Natural killer cell (primary cell): ENCODE measurements around the gene FAM120A. TPM values are rescaled to one million over a fixed set of nuclear protein-coding genes. Genes with fewer than 3 reads are reported as not detected.

ENCODE experiments used
- ATAC-seq, 3 donors: fragments of 150-1000 bp in 2 of 3; fragments of 200-7000 bp in 1 of 3; cut with Tn5 transposase; 1 replicate in 1 of 3; 2 replicates in 2 of 3; pipeline ENCODE4 v1.10.0; 2021; ENCODE audit warnings: mild to moderate bottlenecking in 2 of 3, moderate library complexity in 2 of 3
- DNase-seq, 2 donors: peaks; one replicate each; pipeline versions ENCODE4 v3.0.0 to v3.0.0-alpha.2; 2013 to 2021; ENCODE audit warnings: mixed read lengths in 1 of 2
- H3K27ac ChIP-seq: one replicate; pipeline ENCODE4 v1.5.1; 2013; ENCODE audit warnings: mild to moderate bottlenecking, low read length
- H3K27me3 ChIP-seq: one replicate; pipeline ENCODE4 v1.6.1; 2013; ENCODE audit warnings: low read length; ENCODE audit not compliant: control insufficient read depth, insufficient read depth
- H3K36me3 ChIP-seq: one replicate; pipeline ENCODE4 v1.6.1; 2013; ENCODE audit warnings: low read length; ENCODE audit not compliant: control insufficient read depth, insufficient read depth
- H3K4me1 ChIP-seq: one replicate; pipeline ENCODE4 v1.6.1; 2013; ENCODE audit warnings: low read length; ENCODE audit not compliant: control insufficient read depth, insufficient read depth
- H3K4me3 ChIP-seq: one replicate; pipeline ENCODE4 v1.5.1; 2013; ENCODE audit warnings: low read length
- H3K9me3 ChIP-seq: one replicate; pipeline ENCODE4 v1.6.1; 2013; ENCODE audit warnings: low read length; ENCODE audit not compliant: control insufficient read depth, insufficient read depth
- H3K27ac Mint-ChIP-seq, 2 donors: one replicate each; pipeline ENCODE4 v1.8.0; 2022; ENCODE audit warnings: mild to moderate bottlenecking in 2 of 2, mixed read lengths in 2 of 2, moderate library complexity in 1 of 2
- H3K27me3 Mint-ChIP-seq, 2 donors: one replicate each; pipeline ENCODE4 v1.8.0; 2022; ENCODE audit warnings: low read depth in 2 of 2, mixed read lengths in 2 of 2
- H3K36me3 Mint-ChIP-seq: one replicate; pipeline ENCODE4 v1.8.0; 2022; ENCODE audit warnings: mixed read lengths
- H3K4me1 Mint-ChIP-seq, 2 donors: one replicate each; pipeline ENCODE4 v1.8.0; 2022; ENCODE audit warnings: mixed read lengths in 2 of 2
- H3K4me3 Mint-ChIP-seq: one replicate; pipeline ENCODE4 v1.8.0; 2022; ENCODE audit warnings: mild to moderate bottlenecking, moderate library complexity, mixed read lengths
- H3K9me3 Mint-ChIP-seq, 2 donors: one replicate each; pipeline ENCODE4 v1.8.0; 2022; ENCODE audit warnings: mixed read lengths in 2 of 2
- WGBS: methylation state at CpG from one replicate; pipeline ENCODE4 v1.1.7; 2013; ENCODE audit warnings: missing lambda C conversion rate; ENCODE audit not compliant: insufficient coverage; 5-methylcytosine and 5-hydroxymethylcytosine counted together
- intact Hi-C: fragments of 100-400 bp; cut with micrococcal nuclease; formaldehyde crosslinking; loops from one replicate; pipeline ENCODE4 v1.14.2; 2022
- total RNA-seq, 4 donors: library from RNA; stranded (reverse); fragments of 120-200 nt in 1 of 4; gene quantifications; one replicate each; pipeline versions ENCODE4 v1.2.3 to v1.2.4, GENCODE V29; 2013 to 2022
- TF ChIP-seq, protein P1 (sequence below): fragments of 200-600 bp; IDR thresholded peaks from one replicate; pipeline ENCODE4 v1.8.0; 2022; ENCODE audit warnings: antibody characterized with exemption

The FAM120A gene
- total RNA-seq, 3 donors from 2014 or later (not counting 1 experiment from before 2014, with no cell fraction given), result 87.7 to 96.1 (median 91.5) TPM

DNA sequence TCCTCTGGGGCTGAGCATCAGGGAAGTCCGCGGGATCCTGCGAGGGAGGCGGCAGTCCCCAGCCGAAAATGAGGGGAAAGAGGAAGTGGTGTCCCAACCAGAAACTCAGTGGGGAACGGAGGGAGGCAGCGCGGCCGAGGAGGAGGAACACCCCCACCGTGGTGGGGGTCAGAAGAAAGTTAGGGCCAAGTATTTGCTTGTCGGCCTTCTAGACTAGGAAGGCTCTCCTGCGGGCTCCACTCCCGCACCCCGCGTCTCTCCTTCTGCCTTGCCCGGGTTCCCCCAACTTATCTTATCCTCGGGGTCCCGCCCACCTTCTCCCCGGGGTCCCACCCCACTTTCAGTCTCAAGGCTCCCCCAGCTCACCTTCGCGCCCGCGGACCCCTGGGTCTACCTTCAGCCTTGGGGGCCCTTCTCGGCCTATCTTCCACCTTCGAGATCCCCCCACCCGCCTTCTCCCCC, 124.3 kb downstream of the FAM120A start:
- DNase-seq, result peak; percentile 31 to 69
- Histone ChIP-seq H3K9me3 (no peaks in the 10 kb centered on the region), H3K27ac (peak overlapping the region; percentile 72), H3K4me1 (peaks cover 24% of the 10 kb centered on the region), H3K36me3 (no peaks in the 10 kb centered on the region), H3K4me3 (peak overlapping the region; percentile 44), H3K27me3 (no peaks in the 10 kb centered on the region)
- Mint-ChIP-seq H3K4me3 (peak overlapping the region; percentile 90), H3K4me1 (peaks cover 30 to 46% of the 10 kb centered on the region in 2 donors), H3K27ac (peak overlapping the region; percentile 83 to 91), H3K9me3 (no peaks in the 10 kb centered on the region), H3K27me3 (no peaks in the 10 kb centered on the region), H3K36me3 (peaks cover under 1% of the 10 kb centered on the region)
- WGBS, result under 1% methylated on average over 25 of the region's 26 CpGs
- intact Hi-C loops, result no loop called here
- ATAC-seq, result peak; percentile 40 to 43 (median 41)
- TF ChIP-seq, protein P1, sequence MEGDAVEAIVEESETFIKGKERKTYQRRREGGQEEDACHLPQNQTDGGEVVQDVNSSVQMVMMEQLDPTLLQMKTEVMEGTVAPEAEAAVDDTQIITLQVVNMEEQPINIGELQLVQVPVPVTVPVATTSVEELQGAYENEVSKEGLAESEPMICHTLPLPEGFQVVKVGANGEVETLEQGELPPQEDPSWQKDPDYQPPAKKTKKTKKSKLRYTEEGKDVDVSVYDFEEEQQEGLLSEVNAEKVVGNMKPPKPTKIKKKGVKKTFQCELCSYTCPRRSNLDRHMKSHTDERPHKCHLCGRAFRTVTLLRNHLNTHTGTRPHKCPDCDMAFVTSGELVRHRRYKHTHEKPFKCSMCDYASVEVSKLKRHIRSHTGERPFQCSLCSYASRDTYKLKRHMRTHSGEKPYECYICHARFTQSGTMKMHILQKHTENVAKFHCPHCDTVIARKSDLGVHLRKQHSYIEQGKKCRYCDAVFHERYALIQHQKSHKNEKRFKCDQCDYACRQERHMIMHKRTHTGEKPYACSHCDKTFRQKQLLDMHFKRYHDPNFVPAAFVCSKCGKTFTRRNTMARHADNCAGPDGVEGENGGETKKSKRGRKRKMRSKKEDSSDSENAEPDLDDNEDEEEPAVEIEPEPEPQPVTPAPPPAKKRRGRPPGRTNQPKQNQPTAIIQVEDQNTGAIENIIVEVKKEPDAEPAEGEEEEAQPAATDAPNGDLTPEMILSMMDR, result no peak

DNA sequence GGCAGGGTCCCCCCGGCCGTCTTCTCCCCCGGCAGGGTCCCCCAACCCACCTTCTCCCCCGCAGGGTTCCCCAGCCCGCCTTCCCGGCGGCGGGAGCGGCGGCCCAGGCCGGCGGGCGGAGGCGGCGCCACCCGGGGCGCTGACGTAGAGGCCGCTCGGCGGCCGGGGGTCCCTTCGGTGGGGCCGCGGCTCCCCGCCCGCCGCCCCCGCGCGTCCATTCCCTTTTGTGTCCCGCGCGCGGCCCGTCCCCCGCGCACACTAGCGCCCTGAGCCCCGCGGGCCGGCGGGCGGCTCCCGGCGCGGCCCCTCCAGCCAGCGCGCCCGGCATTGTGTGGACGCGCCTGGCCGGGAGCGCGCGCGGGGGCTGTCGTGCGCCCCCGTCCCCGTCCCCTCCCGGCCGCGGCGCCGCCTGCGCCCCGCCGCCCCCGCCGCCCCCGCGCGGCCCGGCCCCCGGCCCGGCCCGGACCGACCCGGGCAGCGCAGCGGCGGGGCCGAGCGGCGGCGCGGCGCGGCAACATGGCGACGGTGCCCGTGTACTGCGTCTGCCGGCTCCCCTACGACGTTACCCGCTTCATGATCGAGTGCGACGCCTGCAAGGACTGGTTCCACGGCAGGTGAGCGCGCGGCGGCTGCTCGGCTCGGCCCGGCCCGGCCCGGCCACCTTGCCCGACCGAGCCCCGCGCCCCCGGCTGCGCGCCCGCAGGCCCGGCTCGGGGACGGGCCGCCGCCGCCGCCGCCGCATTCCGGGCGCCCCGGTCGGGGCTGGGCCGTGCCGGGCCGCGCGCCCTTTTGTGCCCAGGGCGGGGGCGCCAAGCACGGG, 125.0 kb downstream of the FAM120A start, which contains the start of gene PHF2:
TSS of gene PHF2 (plus strand) at position 327 of the 820 bp plus-strand sequence. CDS start at position 517, 190 bp downstream.
- H3K27me3 Mint-ChIP-seq, result no peaks in the 10 kb centered on the region
- DNase-seq (peak; percentile 25 to 66), ATAC-seq (peak; percentile 61 to 73 (median 65))
- intact Hi-C loops, result no loop called here
- no peaks in the 10 kb centered on the region for H3K36me3 Mint-ChIP-seq
- H3K27ac Mint-ChIP-seq, result peak within 1 kb of the TSS; percentile 83 to 91
- peaks cover 36 to 53% of the 10 kb centered on the region in 2 donors for H3K4me1 Mint-ChIP-seq
- Histone ChIP-seq H3K36me3 (no peaks in the 10 kb centered on the region), H3K9me3 (no peaks in the 10 kb centered on the region), H3K4me3 (peak within 1 kb of the TSS; percentile 44), H3K27me3 (no peaks in the 10 kb centered on the region), H3K4me1 (peaks cover 24% of the 10 kb centered on the region), H3K27ac (peak within 1 kb of the TSS; percentile 72)
- under 1% methylated on average over 137 of the region's 140 CpGs for WGBS
- TF ChIP-seq, protein P1, result no peak
- H3K4me3 Mint-ChIP-seq, result peak within 1 kb of the TSS; percentile 90
- no peaks in the 10 kb centered on the region for H3K9me3 Mint-ChIP-seq

DNA sequence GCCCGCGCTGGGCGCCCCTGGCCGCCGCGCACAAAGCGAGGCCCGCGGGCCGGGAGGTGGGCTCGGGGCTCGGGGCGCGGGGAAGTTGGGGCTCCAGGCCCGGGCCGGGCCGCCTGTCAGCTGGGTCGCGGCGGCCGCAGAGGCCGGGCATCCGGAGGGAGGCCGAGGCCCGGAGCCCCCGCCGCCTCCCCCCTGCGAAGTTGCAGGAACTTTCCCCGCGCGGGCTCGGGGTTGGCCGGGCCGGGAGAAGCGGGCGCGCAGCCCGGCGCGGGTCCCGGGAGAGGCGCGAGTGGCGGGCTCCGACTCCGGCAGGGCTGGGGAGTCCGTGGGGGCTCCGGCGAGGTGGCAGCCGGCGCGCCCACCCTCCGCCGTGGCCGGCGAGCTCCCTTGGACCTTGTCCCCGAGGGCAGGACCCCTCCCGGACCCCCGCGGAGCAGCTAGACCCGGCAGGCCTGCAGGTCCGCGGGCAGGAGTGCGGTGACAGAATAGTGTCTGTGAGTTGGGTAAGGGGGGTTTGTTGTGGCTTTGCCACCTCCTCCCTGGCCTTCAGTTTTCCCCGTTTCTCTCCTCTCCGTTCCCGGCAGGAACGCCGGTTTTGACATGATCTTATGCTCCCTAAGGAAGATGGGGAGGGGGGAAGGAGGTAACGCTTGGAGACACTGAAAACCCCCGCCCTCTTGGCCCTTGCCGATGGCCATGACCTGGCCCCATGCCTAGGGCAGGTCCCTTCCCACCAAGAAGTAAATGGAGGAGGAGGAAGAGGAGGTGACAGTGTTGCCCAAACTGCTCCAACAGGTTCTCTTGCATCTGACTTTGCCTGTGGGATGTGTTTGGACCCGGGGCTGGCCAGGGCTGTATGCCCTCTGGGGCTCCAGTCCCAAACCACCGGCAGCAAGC, 125.8 kb downstream of the FAM120A start:
- intact Hi-C loops, result no loop called here

More for the DNA sequence above, 125.8 kb downstream of the FAM120A start:
- Histone ChIP-seq H3K4me3 (peak overlapping the region; percentile 38), H3K27me3 (no peaks in the 10 kb centered on the region), H3K36me3 (no peaks in the 10 kb centered on the region), H3K9me3 (no peaks in the 10 kb centered on the region), H3K27ac (no peak overlapping the region), H3K4me1 (peaks cover 24% of the 10 kb centered on the region)
- Mint-ChIP-seq H3K27ac (peak overlapping the region; percentile 61 to 79), H3K4me3 (peak overlapping the region; percentile 78), H3K27me3 (no peaks in the 10 kb centered on the region), H3K9me3 (no peaks in the 10 kb centered on the region), H3K4me1 (peaks cover 36 to 59% of the 10 kb centered on the region in 2 donors), H3K36me3 (no peaks in the 10 kb centered on the region)
- TF ChIP-seq, protein P1, result no peak
- peak; percentile 26 to 43 (median 35) for ATAC-seq
- DNase-seq, result peak; percentile 30 to 46
- WGBS, result 4% methylated on average over 72 of the region's 74 CpGs
